ENCODE results near the gene QRSL1.

QRSL1 gene

GRCh38 chr6:106715922-106716321 lies 86.5 kb downstream of the QRSL1 start:
- no peak for TF ChIP-seq ZFX (IDR thresholded peaks at IDR 0.05; ENCODE audit: borderline replicate concordance)
- no peak for TF ChIP-seq CTCF (IDR thresholded peaks at IDR 0.05)
- no peak overlapping the region for H3K27ac ChIP-seq

- no peak for TF ChIP-seq CTCF (IDR thresholded peaks at IDR 0.05)
- no peak for TF ChIP-seq ZFX (IDR thresholded peaks at IDR 0.05; ENCODE audit: borderline replicate concordance)
- H3K27ac ChIP-seq = no peak overlapping the region
These were observed 87.6 kb downstream of the QRSL1 start for GRCh38 chr6:106716966-106717365.
